Left lung (tissue), 14 donors: ENCODE data around the gene SND1. TPM values are rescaled to one million over a fixed set of nuclear protein-coding genes. Genes with fewer than 3 reads are reported as not detected.

Source experiments
- ATAC-seq: fragments of 200-7000 bp; cut with Tn5 transposase; one replicate; pipeline ENCODE4 v1.9.1; 2020; ENCODE audit warnings: moderate library complexity
- DNase-seq, 4 donors: peaks; one replicate each; pipeline ENCODE4 v3.0.0-alpha.2; 2013 to 2020
- H3K27ac ChIP-seq, 2 donors: fragments of 200-600 bp; sonication (generic) in 1 of 2; one replicate each; pipeline versions ENCODE4 v1.5.0 to v1.8.0; 2020 to 2021
- H3K27me3 ChIP-seq, 2 donors: fragments of 200-600 bp; sonication (generic) in 1 of 2; one replicate each; pipeline versions ENCODE4 v1.5.0 to v1.8.0; 2020 to 2021
- H3K36me3 ChIP-seq, 2 donors: fragments of 200-600 bp; sonication (generic) in 1 of 2; one replicate each; pipeline versions ENCODE4 v1.5.0 to v1.8.0; 2020 to 2021
- H3K4me1 ChIP-seq, 2 donors: fragments of 200-600 bp; one replicate each; pipeline ENCODE4 v1.8.0; 2021
- H3K4me3 ChIP-seq, 2 donors: fragments of 200-600 bp; sonication (generic) in 1 of 2; one replicate each; pipeline versions ENCODE4 v1.5.0 to v1.8.0; 2020 to 2021; ENCODE audit warnings: mild to moderate bottlenecking in 1 of 2
- H3K9me3 ChIP-seq, 2 donors: fragments of 200-600 bp; sonication (generic) in 1 of 2; one replicate each; pipeline versions ENCODE4 v1.5.0 to v1.8.0; 2020 to 2021
- CTCF ChIP-seq, 2 donors: fragments of 200-600 bp; sonication (generic) in 1 of 2; IDR thresholded peaks; one replicate each; pipeline versions ENCODE4 v1.5.0 to v1.8.0; 2021; ENCODE audit warnings: antibody characterized with exemption in 2 of 2
- intact Hi-C, 2 donors: fragments of 100-400 bp; cut with DNase I; formaldehyde crosslinking; loops; one replicate each; pipeline versions ENCODE4 v1.11.2 to v1.14.2; 2022
- long read RNA-seq, 12 donors: library from polyadenylated mRNA in 2 of 12; unstranded in 2 of 12; transcript quantifications; one replicate each; pipeline ENCODE4 v2.0.0 and lab custom pipeline, GENCODE V29; 2019 to 2026
- polyA plus RNA-seq, 6 donors: library from polyadenylated mRNA; unstranded; fragments of 120-200 nt; gene quantifications; one replicate each; pipeline ENCODE4 v1.2.1, GENCODE V29; 2013; ENCODE audit not compliant: insufficient read length in 6 of 6
- total RNA-seq, 2 donors: library from RNA; stranded (reverse); fragmentation: NEBNext Ultra II Directional; extraction: Animal tissue kit (Norgen Biotek cat#: 25700); gene quantifications; one replicate each; pipeline ENCODE4 v1.2.1, GENCODE V29; 2021
- donor health status: DM: no; HTN: yes; CAD: no.
- donor health status: DM: no; HTN: no; CAD: no.

The SND1 gene
- total RNA-seq (100 to 1,000 TPM; 167 to 229 TPM), polyA plus RNA-seq (100 to 1,000 TPM; 141 to 184 (median 151) TPM)
- long read RNA-seq, donor 1, transcript SND1-201 (24 exons, 3,476 nt): major isoform, 8 of 95 reads
- long read RNA-seq, donor 1, partial matches to known transcripts: 65 of 95 reads
- long read RNA-seq, donor 1, other reads (novel, unspliced or antisense): 16 of 95 reads
- long read RNA-seq, donor 2, transcript SND1-203 (2 exons, 793 nt): minor isoform, 6 of 84 reads
- long read RNA-seq, donor 2, transcript SND1-201 (24 exons, 3,476 nt): major isoform, 16 of 84 reads
- long read RNA-seq, donor 2, partial matches to known transcripts: 60 of 84 reads
- long read RNA-seq, donor 2, other reads (novel, unspliced or antisense): 0 of 84 reads
- long read RNA-seq, donor 3, transcript SND1-201 (24 exons, 3,476 nt): major isoform, 30 of 49 reads
- long read RNA-seq, donor 3, partial matches to known transcripts: 15 of 49 reads
- long read RNA-seq, donor 3, other reads (novel, unspliced or antisense): 0 of 49 reads
- long read RNA-seq, donor 4, transcript SND1-201 (24 exons, 3,476 nt): major isoform, 9 of 28 reads
- long read RNA-seq, donor 4, partial matches to known transcripts: 11 of 28 reads
- long read RNA-seq, donor 4, other reads (novel, unspliced or antisense): 7 of 28 reads
- long read RNA-seq, donor 5, transcript SND1-201 (24 exons, 3,476 nt): major isoform, 16 of 80 reads
- long read RNA-seq, donor 5, transcript SND1-203 (2 exons, 793 nt): minor isoform, 6 of 80 reads
- long read RNA-seq, donor 5, partial matches to known transcripts: 57 of 80 reads
- long read RNA-seq, donor 5, other reads (novel, unspliced or antisense): 0 of 80 reads
- long read RNA-seq, donor 6, transcript SND1-201 (24 exons, 3,476 nt): major isoform, 15 of 41 reads
- long read RNA-seq, donor 6, partial matches to known transcripts: 25 of 41 reads
- long read RNA-seq, donor 6, other reads (novel, unspliced or antisense): 0 of 41 reads
- long read RNA-seq, donor 7, transcript SND1-201 (24 exons, 3,476 nt): major isoform, 10 of 38 reads
- long read RNA-seq, donor 7, partial matches to known transcripts: 26 of 38 reads
- long read RNA-seq, donor 7, other reads (novel, unspliced or antisense): 0 of 38 reads
- long read RNA-seq, donor 8, transcript SND1-201 (24 exons, 3,476 nt): major isoform, 16 of 90 reads
- long read RNA-seq, donor 8, partial matches to known transcripts: 72 of 90 reads
- long read RNA-seq, donor 8, other reads (novel, unspliced or antisense): 0 of 90 reads
- long read RNA-seq, donor 9: 0 reads
- long read RNA-seq, donor 10, transcript SND1-201 (24 exons, 3,476 nt): major isoform, 22 of 34 reads
- long read RNA-seq, donor 10, partial matches to known transcripts: 11 of 34 reads
- long read RNA-seq, donor 10, other reads (novel, unspliced or antisense): 1 of 34 reads
- long read RNA-seq, donor 11, transcript SND1-201 (24 exons, 3,476 nt): major isoform, 13 of 35 reads
- long read RNA-seq, donor 11, partial matches to known transcripts: 20 of 35 reads
- long read RNA-seq, donor 11, other reads (novel, unspliced or antisense): 0 of 35 reads
- long read RNA-seq, donor 12, transcript SND1-201 (24 exons, 3,476 nt): major isoform, 10 of 41 reads
- long read RNA-seq, donor 12, partial matches to known transcripts: 30 of 41 reads
- long read RNA-seq, donor 12, other reads (novel, unspliced or antisense): 0 of 41 reads

GRCh38 chr7:127651556-127652332, at the start of gene SND1:
TSS of gene SND1 (plus strand) at chr7:127652194. CDS start at chr7:127652374, 180 bp downstream.
- no peak for TF ChIP-seq CTCF (IDR thresholded peaks at IDR 0.05)

GRCh38 chr7:127608446-127608845, 43.5 kb upstream of the SND1 start:
- peaks cover 0 to 18% of the 10 kb centered on the region in 2 donors for H3K9me3 ChIP-seq
- DNase-seq (no peak), ATAC-seq (no peak)
- TF ChIP-seq CTCF (IDR thresholded peaks at IDR 0.05): no peak
- H3K36me3 ChIP-seq: no peaks in the 10 kb centered on the region
- H3K4me1 ChIP-seq: no peaks in the 10 kb centered on the region
- H3K27me3 ChIP-seq: peaks cover 0 to 4% of the 10 kb centered on the region in 2 donors
- intact Hi-C loops: no loop called here
- H3K4me3 ChIP-seq: no peak overlapping the region
- no peak overlapping the region for H3K27ac ChIP-seq

More at GRCh38 chr7:127651556-127652332, at the start of gene SND1:
- H3K9me3 ChIP-seq: no peaks in the 10 kb centered on the region
- H3K27me3 ChIP-seq: no peaks in the 10 kb centered on the region
- no peaks in the 10 kb centered on the region for H3K36me3 ChIP-seq
- DNase-seq (peak; percentile 97 to 100 (median 100)), ATAC-seq (peak; percentile 97)
- H3K4me1 ChIP-seq: peaks cover 7 to 46% of the 10 kb centered on the region in 2 donors
- peak within 1 kb of the TSS; percentile 91 to 95 for H3K27ac ChIP-seq
- peak within 1 kb of the TSS; percentile 85 to 94 for H3K4me3 ChIP-seq
- intact Hi-C loops: no loop called here

- Histone ChIP-seq H3K36me3 (no peaks in the 10 kb centered on the region), H3K4me3 (no peak overlapping the region), H3K27me3 (peaks cover 0 to 11% of the 10 kb centered on the region in 2 donors), H3K9me3 (peaks cover 0 to 18% of the 10 kb centered on the region in 2 donors), H3K4me1 (no peaks in the 10 kb centered on the region), H3K27ac (no peak overlapping the region)
- no peak for DNase-seq
- no peak for ATAC-seq
- intact Hi-C loops: no loop called here
- no peak for TF ChIP-seq CTCF (IDR thresholded peaks at IDR 0.05)
These were observed 42.7 kb upstream of the SND1 start for GRCh38 chr7:127609297-127609696.

- no peak for TF ChIP-seq CTCF (IDR thresholded peaks at IDR 0.05)
- no peak for ATAC-seq
- no peaks in the 10 kb centered on the region for H3K4me1 ChIP-seq
- H3K27me3 ChIP-seq: peaks cover 0 to 39% of the 10 kb centered on the region in 2 donors
- H3K27ac ChIP-seq: no peak overlapping the region
- H3K36me3 ChIP-seq: no peaks in the 10 kb centered on the region
- peaks cover 0 to 18% of the 10 kb centered on the region in 2 donors for H3K9me3 ChIP-seq
- H3K4me3 ChIP-seq: no peak overlapping the region
- intact Hi-C loops: no loop called here
- DNase-seq: no peak
These were observed 39.7 kb upstream of the SND1 start for GRCh38 chr7:127612263-127612662.
